DOHH2 (cell line): ENCODE results near the gene LRG1.

Source experiments
- H3F3A ChIP-seq: fragments of 200-600 bp; sonication (generic), shearing (Covaris generic); 2 replicates; pipeline ENCODE4 v1.6.0; 2016; ENCODE audit warnings: antibody characterized with exemption, mild to moderate bottlenecking; ENCODE audit not compliant: control insufficient read depth, insufficient read depth
- H3K27ac ChIP-seq: fragments of 200-600 bp; sonication (generic); 2 replicates; pipeline ENCODE4 v1.5.1; 2014; ENCODE audit warnings: low read depth, mild to moderate bottlenecking, low read length, moderate library complexity
- H3K27me3 ChIP-seq: fragments of 200-600 bp; sonication (generic); 2 replicates; pipeline ENCODE4 v1.6.1; 2014; ENCODE audit warnings: mild to moderate bottlenecking, low read length, mixed read lengths; ENCODE audit not compliant: control insufficient read depth
- H3K36me3 ChIP-seq: fragments of 200-600 bp; sonication (generic); 2 replicates; pipeline ENCODE4 v1.6.1; 2014; ENCODE audit warnings: mild to moderate bottlenecking, low read length, moderate library complexity, mixed read lengths; ENCODE audit not compliant: control insufficient read depth
- H3K4me1 ChIP-seq: fragments of 200-600 bp; sonication (generic); 2 replicates; pipeline ENCODE4 v1.6.1; 2014; ENCODE audit warnings: mild to moderate bottlenecking, low read length, mixed read lengths; ENCODE audit not compliant: control insufficient read depth
- H3K4me2 ChIP-seq: fragments of 200-600 bp; sonication (generic); 2 replicates; pipeline ENCODE4 v1.6.0; 2014; ENCODE audit warnings: mild to moderate bottlenecking, low read length, moderate library complexity
- H3K4me3 ChIP-seq: fragments of 200-600 bp; sonication (generic); 2 replicates; pipeline ENCODE4 v1.5.1; 2014; ENCODE audit warnings: mild to moderate bottlenecking, low read length, mixed read lengths
- H3K79me2 ChIP-seq: fragments of 200-600 bp; sonication (generic); 2 replicates; pipeline ENCODE4 v1.6.1; 2014; ENCODE audit warnings: mild to moderate bottlenecking, low read length, mixed read lengths; ENCODE audit not compliant: control insufficient read depth
- H3K9me2 ChIP-seq: fragments of 200-600 bp; sonication (generic); replicated peaks from 2 replicates; pipeline ENCODE4 v1.6.1; 2014; ENCODE audit warnings: mild to moderate bottlenecking, low read length, mixed read lengths; ENCODE audit not compliant: control insufficient read depth
- H3K9me3 ChIP-seq: fragments of 200-600 bp; sonication (generic); 2 replicates; pipeline ENCODE4 v1.6.1; 2014; ENCODE audit warnings: antibody characterized with exemption, low read length, mixed read lengths; ENCODE audit not compliant: control insufficient read depth, insufficient read depth
- H4K20me1 ChIP-seq: fragments of 200-600 bp; sonication (generic); 2 replicates; pipeline ENCODE4 v1.6.0; 2014; ENCODE audit warnings: low read depth, mild to moderate bottlenecking, antibody characterized with exemption, low read length, moderate library complexity; ENCODE audit not compliant: control insufficient read depth, insufficient read depth
- CTCF ChIP-seq: fragments of 200-600 bp; sonication (generic); IDR thresholded peaks from one replicate; pipeline ENCODE4 v1.5.1; 2014; ENCODE audit warnings: antibody characterized with exemption, mild to moderate bottlenecking, low read depth, low read length; ENCODE audit not compliant: poor library complexity, severe bottlenecking
- EZH2phosphoT487 ChIP-seq: fragments of 200-600 bp; sonication (generic); IDR thresholded peaks from 2 replicates; pipeline ENCODE4 v1.6.1; 2017; ENCODE audit warnings: borderline replicate concordance, mild to moderate bottlenecking, antibody characterized with exemption, low read length, moderate library complexity, mixed read lengths

Gene LRG1

GRCh38 chr19:4539693-4540581 lies at the start of gene LRG1:
Gene LRG1, minus strand, starts transcription at chr19:4540036. Its CDS starts 23 bp downstream, at chr19:4540013.
- Histone ChIP-seq H3K79me2 (no peaks in the 10 kb centered on the region), H3K4me2 (peak within 1 kb of the TSS; percentile 38), H3K27me3 (0 out of 2 replicates have a peak, but pooled peaks cover under 1% of the 10 kb centered on the region), H3K9me3 (peaks cover 4% of the 10 kb centered on the region; the same call in 1 of the 2 replicates), H3F3A (no peaks in the 10 kb centered on the region), H3K27ac (no peak within 1 kb of the TSS), H3K9me2 (no peaks in the 10 kb centered on the region), H3K4me1 (peaks cover 19% of the 10 kb centered on the region), H3K36me3 (no peaks in the 10 kb centered on the region), H3K4me3 (peak within 1 kb of the TSS; percentile 37), H4K20me1 (no peaks in the 10 kb centered on the region)
- TF ChIP-seq EZH2phosphoT487 (no peak), CTCF (no peak)

DNA sequence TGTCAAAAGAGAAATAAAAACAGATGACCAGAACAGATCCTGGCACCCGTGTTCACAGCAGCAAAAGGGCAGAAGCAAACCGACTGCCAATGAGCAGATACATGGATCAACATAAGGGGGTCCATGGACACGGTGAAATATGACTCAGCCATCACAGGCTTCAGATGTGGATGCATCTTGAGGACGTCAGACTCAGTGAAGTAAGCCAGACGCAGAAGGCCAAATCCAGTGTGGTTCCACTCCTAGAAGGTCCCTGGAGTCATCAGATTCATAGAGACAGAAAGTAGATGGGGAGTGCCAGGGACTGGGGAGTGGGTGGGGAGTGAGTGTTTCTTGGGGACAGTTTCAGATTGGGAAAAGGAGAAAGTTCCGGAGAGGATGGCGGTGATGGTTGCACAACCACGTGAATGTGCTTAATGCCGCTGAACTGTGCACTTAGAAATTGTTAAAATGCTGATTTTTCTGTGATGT lies 48.5 kb upstream of the LRG1 start:
- Histone ChIP-seq H4K20me1 (no peaks in the 10 kb centered on the region), H3K9me2 (no peaks in the 10 kb centered on the region), H3K27ac (no peak overlapping the region), H3K4me2 (no peak overlapping the region), H3K36me3 (no peaks in the 10 kb centered on the region), H3K9me3 (no peaks in the 10 kb centered on the region), H3K4me1 (peaks cover 9% of the 10 kb centered on the region), H3K27me3 (peaks cover 50% of the 10 kb centered on the region), H3F3A (0 out of 2 replicates have a peak, but pooled peaks cover 3% of the 10 kb centered on the region), H3K4me3 (no peak overlapping the region), H3K79me2 (no peaks in the 10 kb centered on the region)
- no peak for TF ChIP-seq EZH2phosphoT487
- no peak for TF ChIP-seq CTCF

GRCh38 chr19:4587527-4587926 lies 47.7 kb upstream of the LRG1 start:
- no peaks in the 10 kb centered on the region for H3K79me2 ChIP-seq
- peaks cover 52% of the 10 kb centered on the region for H3K27me3 ChIP-seq
- H3K27ac ChIP-seq = no peak overlapping the region
- H3K9me2 ChIP-seq = no peaks in the 10 kb centered on the region
- 0 out of 2 replicates have a peak, but pooled peaks cover 3% of the 10 kb centered on the region for H3F3A ChIP-seq
- TF ChIP-seq CTCF (no peak), EZH2phosphoT487 (no peak)
- no peak overlapping the region for H3K4me3 ChIP-seq
- no peaks in the 10 kb centered on the region for H3K9me3 ChIP-seq
- H3K4me2 ChIP-seq = no peak overlapping the region
- H3K36me3 ChIP-seq = no peaks in the 10 kb centered on the region
- H3K4me1 ChIP-seq = peaks cover 9% of the 10 kb centered on the region
- no peaks in the 10 kb centered on the region for H4K20me1 ChIP-seq
